H9 (cell line): ENCODE results near the gene DNAJC11. TPM values are rescaled to one million over a fixed set of nuclear protein-coding genes. Genes with fewer than 3 reads are reported as not detected.

Source experiments
- DNase-seq: peaks from one replicate; pipeline ENCODE4 v3.0.0-alpha.2; 2017
- H2AFZ ChIP-seq: one replicate; pipeline ENCODE4 v1.6.1; 2013; ENCODE audit warnings: mild to moderate bottlenecking, low read length, control low read depth, moderate library complexity
- H2AK5ac ChIP-seq: 2 replicates; pipeline ENCODE4 v1.6.1; 2013; ENCODE audit warnings: low read length, control low read depth, mixed read lengths; ENCODE audit not compliant: insufficient read length
- H2BK120ac ChIP-seq: one replicate; pipeline ENCODE4 v1.6.1; 2013; ENCODE audit warnings: low read depth, mild to moderate bottlenecking, low read length, control low read depth, inconsistent platforms; ENCODE audit not compliant: poor library complexity, severe bottlenecking
- H2BK12ac ChIP-seq: 2 replicates; pipeline ENCODE4 v1.6.1; 2013; ENCODE audit warnings: low read length, control low read depth, mixed read lengths, low read depth; ENCODE audit not compliant: insufficient read length
- H2BK15ac ChIP-seq: 2 replicates; pipeline ENCODE4 v1.6.1; 2013; ENCODE audit warnings: low read depth, low read length, control low read depth
- H2BK20ac ChIP-seq: one replicate; pipeline ENCODE4 v1.6.1; 2013; ENCODE audit warnings: low read depth, mild to moderate bottlenecking, low read length, control low read depth, inconsistent platforms; ENCODE audit not compliant: poor library complexity, severe bottlenecking
- H2BK5ac ChIP-seq: 2 replicates; pipeline ENCODE4 v1.6.1; 2013; ENCODE audit warnings: low read length, control low read depth, mixed read lengths; ENCODE audit not compliant: insufficient read length
- H3K14ac ChIP-seq: 2 replicates; pipeline ENCODE4 v1.6.1; 2013; ENCODE audit warnings: low read length, control low read depth; ENCODE audit not compliant: insufficient read depth
- H3K18ac ChIP-seq: 2 replicates; pipeline ENCODE4 v1.6.1; 2013; ENCODE audit warnings: low read depth, mild to moderate bottlenecking, mixed read lengths, low read length, control low read depth; ENCODE audit not compliant: insufficient read length
- H3K23ac ChIP-seq: 2 replicates; pipeline ENCODE4 v1.6.1; 2013; ENCODE audit warnings: low read length, control low read depth, mixed read lengths, low read depth; ENCODE audit not compliant: insufficient read length
- H3K23me2 ChIP-seq: 2 replicates; pipeline ENCODE4 v1.6.1; 2013; ENCODE audit warnings: low read depth, mild to moderate bottlenecking, mixed read lengths, low read length, control low read depth; ENCODE audit not compliant: insufficient read length, poor library complexity, severe bottlenecking
- H3K27ac ChIP-seq: 2 replicates; pipeline ENCODE4 v1.5.1; 2013; ENCODE audit warnings: low read length, control low read depth, mixed read lengths, low read depth; ENCODE audit not compliant: insufficient read length
- H3K27me3 ChIP-seq: 2 replicates; pipeline ENCODE4 v1.6.1; 2013; ENCODE audit warnings: low read length, control low read depth, inconsistent platforms; ENCODE audit not compliant: insufficient read depth
- H3K4ac ChIP-seq: 2 replicates; pipeline ENCODE4 v1.6.1; 2013; ENCODE audit warnings: low read depth, mild to moderate bottlenecking, control low read depth, inconsistent platforms, low read length, moderate library complexity
- H3K4me1 ChIP-seq: 2 replicates; pipeline ENCODE4 v1.6.1; 2013; ENCODE audit warnings: low read length, control low read depth, inconsistent platforms; ENCODE audit not compliant: insufficient read depth
- H3K4me2 ChIP-seq: 2 replicates; pipeline ENCODE4 v1.6.1; 2013; ENCODE audit warnings: low read length, control low read depth, mixed read lengths; ENCODE audit not compliant: insufficient read length, insufficient read depth
- H3K56ac ChIP-seq: 2 replicates; pipeline ENCODE4 v1.6.1; 2013; ENCODE audit warnings: low read depth, mild to moderate bottlenecking, mixed read lengths, low read length, control low read depth; ENCODE audit not compliant: insufficient read length
- H3K79me1 ChIP-seq: 2 replicates; pipeline ENCODE4 v1.6.1; 2013; ENCODE audit warnings: low read depth, mild to moderate bottlenecking, moderate library complexity, low read length, control low read depth, inconsistent platforms; ENCODE audit not compliant: insufficient read depth, poor library complexity, severe bottlenecking
- H3K79me2 ChIP-seq: 2 replicates; pipeline ENCODE4 v1.6.1; 2013; ENCODE audit warnings: low read length, control low read depth, inconsistent platforms; ENCODE audit not compliant: insufficient read depth
- H3K9ac ChIP-seq: 2 replicates; pipeline ENCODE4 v1.6.1; 2013; ENCODE audit warnings: low read length, control low read depth, mixed read lengths; ENCODE audit not compliant: insufficient read length; ENCODE audit errors: extremely low read depth
- H3K9me3 ChIP-seq: one replicate; pipeline ENCODE4 v1.6.1; 2013; ENCODE audit warnings: low read depth, low read length, inconsistent platforms; ENCODE audit not compliant: control insufficient read depth
- H3T11ph ChIP-seq: one replicate; pipeline ENCODE4 v1.6.1; 2013; ENCODE audit warnings: mild to moderate bottlenecking, low read length, control low read depth, inconsistent platforms
- H4K20me1 ChIP-seq: one replicate; pipeline ENCODE4 v1.6.1; 2013; ENCODE audit not compliant: control insufficient read depth, insufficient read length, insufficient read depth
- H4K5ac ChIP-seq: 2 replicates; pipeline ENCODE4 v1.6.1; 2013; ENCODE audit warnings: low read depth, mild to moderate bottlenecking, mixed read lengths, low read length, control low read depth; ENCODE audit not compliant: insufficient read length
- H4K8ac ChIP-seq: replicated peaks from 2 replicates; pipeline ENCODE4 v1.6.1; 2013; ENCODE audit warnings: low read length, control low read depth, mixed read lengths, low read depth; ENCODE audit not compliant: insufficient read length
- H4K91ac ChIP-seq: 2 replicates; pipeline ENCODE4 v1.6.1; 2013; ENCODE audit warnings: low read depth, mild to moderate bottlenecking, moderate library complexity, mixed read lengths, low read length, control low read depth; ENCODE audit not compliant: insufficient read length
- H3K27ac Mint-ChIP-seq, 3 experiments: 2 replicates in 2 of 3; 3 replicates in 1 of 3; pipeline ENCODE4 v1.8.0; 2020 to 2021; ENCODE audit warnings: mixed read lengths in 3 of 3, mild to moderate bottlenecking in 1 of 3, moderate library complexity in 1 of 3
- H3K27me3 Mint-ChIP-seq: 2 replicates; pipeline ENCODE4 v1.8.0; 2021; ENCODE audit warnings: low read depth, mild to moderate bottlenecking, moderate library complexity, mixed read lengths
- H3K36me3 Mint-ChIP-seq, 3 experiments: 2 replicates in 2 of 3; 3 replicates in 1 of 3; pipeline ENCODE4 v1.8.0; 2020 to 2021; ENCODE audit warnings: low read depth in 3 of 3, mixed read lengths in 3 of 3; ENCODE audit not compliant: insufficient read depth in 1 of 3
- H3K4me1 Mint-ChIP-seq, 2 experiments: 2 replicates each; pipeline ENCODE4 v1.8.0; 2020; ENCODE audit warnings: mixed read lengths in 2 of 2
- H3K4me3 Mint-ChIP-seq, 2 experiments: 2 replicates in 1 of 2; 3 replicates in 1 of 2; pipeline ENCODE4 v1.8.0; 2020 to 2021; ENCODE audit warnings: mild to moderate bottlenecking in 2 of 2, mixed read lengths in 2 of 2, moderate library complexity in 1 of 2
- H3K9me3 Mint-ChIP-seq, 2 experiments: 2 replicates in 1 of 2; 3 replicates in 1 of 2; pipeline ENCODE4 v1.8.0; 2020; ENCODE audit warnings: mild to moderate bottlenecking in 2 of 2, mixed read lengths in 2 of 2, moderate library complexity in 1 of 2
- CTCF ChIP-seq: fragments of 200-600 bp; sonication (generic); conservative IDR thresholded peaks from 3 replicates; pipeline ENCODE4 v1.8.0; 2021; ENCODE audit warnings: antibody characterized with exemption, mild to moderate bottlenecking
- WGBS: extraction: QIAGEN DNeasy Blood & Tissue Kit; methylation state at CpG from one replicate; pipeline ENCODE4 v1.1.7; 2013; ENCODE audit warnings: missing lambda C conversion rate, low lambda C conversion rate, mixed read lengths; ENCODE audit not compliant: insufficient read length; ENCODE audit errors: extremely low coverage; 5-methylcytosine and 5-hydroxymethylcytosine counted together
- total RNA-seq: library from RNA; stranded (reverse); gene quantifications from 2 replicates; pipeline ENCODE4 v1.2.1, GENCODE V29; 2021

Gene DNAJC11
- total RNA-seq, 1 experiment from 2014 or later = 88.5 TPM

DNA sequence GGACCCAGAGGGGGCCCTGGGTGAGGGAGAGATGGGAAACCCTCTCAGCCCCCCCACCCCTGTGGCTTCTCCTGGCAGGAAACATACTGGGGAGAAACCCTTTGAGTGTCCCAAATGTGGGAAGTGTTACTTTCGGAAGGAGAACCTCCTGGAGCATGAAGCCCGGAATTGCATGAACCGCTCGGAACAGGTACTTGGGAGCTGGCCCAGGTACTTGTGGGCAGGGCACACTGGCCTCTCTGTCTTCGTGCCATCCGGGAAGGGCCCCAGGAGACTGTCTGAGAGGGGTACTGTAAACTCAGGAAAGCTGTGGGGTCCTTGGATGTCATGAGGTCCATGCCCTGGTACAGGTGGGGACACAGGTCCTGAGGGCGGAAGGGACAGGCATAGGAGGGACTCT, 115.8 kb downstream of the DNAJC11 start:
- Histone ChIP-seq H3K9ac (no peak overlapping the region), H3T11ph (no peak overlapping the region), H2AFZ (no peak overlapping the region), H4K5ac (no peak overlapping the region), H3K79me2 (no peaks in the 10 kb centered on the region), H3K4ac (no peak overlapping the region), H2BK5ac (no peak overlapping the region), H2BK15ac (no peak overlapping the region), H4K20me1 (no peaks in the 10 kb centered on the region), H3K4me1 (no peaks in the 10 kb centered on the region), H2BK120ac (no peak overlapping the region), H3K56ac (no peak overlapping the region), H3K9me3 (no peaks in the 10 kb centered on the region), H4K91ac (no peak overlapping the region), H3K79me1 (peaks cover 4% of the 10 kb centered on the region), H3K18ac (no peak overlapping the region), H3K4me2 (no peak overlapping the region), H4K8ac (no peak overlapping the region), H3K27me3 (no peaks in the 10 kb centered on the region), H2BK12ac (no peak overlapping the region), H2AK5ac (no peak overlapping the region), H3K23me2 (no peaks in the 10 kb centered on the region), H3K23ac (no peak overlapping the region), H2BK20ac (no peak overlapping the region), H3K27ac (no peak overlapping the region), H3K14ac (no peak overlapping the region; the same call in 1 of the 2 replicates)
- WGBS = no CpG with 5 or more reads among the region's 7 CpGs
- H3K27ac Mint-ChIP-seq = no peak overlapping the region
- H3K4me1 Mint-ChIP-seq = peaks cover under 1 to 3% of the 10 kb centered on the region in 2 experiments
- no peaks in the 10 kb centered on the region for H3K27me3 Mint-ChIP-seq
- TF ChIP-seq CTCF = no peak
- no peaks in the 10 kb centered on the region for H3K9me3 Mint-ChIP-seq
- no peak for DNase-seq
- H3K36me3 Mint-ChIP-seq = peaks cover 9 to 44% (median 30%) of the 10 kb centered on the region in 3 experiments; a peak in 6 of 7 replicates
- H3K4me3 Mint-ChIP-seq = no peak overlapping the region
